GM12865 (cell line): ENCODE results near the gene PTPRN2.

Experiments
- DNase-seq: peaks from one replicate; pipeline ENCODE4 v3.0.0; 2010; ENCODE audit warnings: low read depth
- H3K4me3 ChIP-seq: 2 replicates; pipeline ENCODE4 v1.5.1; 2011; ENCODE audit warnings: mild to moderate bottlenecking, low read depth, low read length, control low read depth
- CTCF ChIP-seq: IDR thresholded peaks from 2 replicates; pipeline ENCODE4 v1.5.1; 2011; ENCODE audit warnings: low read length, control low read depth, low read depth, inconsistent platforms; ENCODE audit not compliant: insufficient read depth; ENCODE audit errors: missing control alignments

PTPRN2 gene

GRCh38 chr7:158369290-158369689, 218.3 kb downstream of the PTPRN2 start:
- no peak for DNase-seq
- no peak for TF ChIP-seq CTCF
- no peak overlapping the region for H3K4me3 ChIP-seq

GRCh38 chr7:158368449-158368848, 219.2 kb downstream of the PTPRN2 start:
- no peak overlapping the region for H3K4me3 ChIP-seq
- DNase-seq: no peak
- TF ChIP-seq CTCF: no peak

GRCh38 chr7:158367634-158367982, 220.0 kb downstream of the PTPRN2 start:
- no peak for TF ChIP-seq CTCF
- H3K4me3 ChIP-seq: no peak overlapping the region
- no peak for DNase-seq

- no peak for TF ChIP-seq CTCF
- no peak for DNase-seq
- no peak overlapping the region for H3K4me3 ChIP-seq
Observed at GRCh38 chr7:158366916-158367633, 220.5 kb downstream of the PTPRN2 start.

- no peak overlapping the region for H3K4me3 ChIP-seq
- DNase-seq: no peak
- TF ChIP-seq CTCF: no peak
Observed at GRCh38 chr7:158366346-158366745, 221.3 kb downstream of the PTPRN2 start.

- no peak for TF ChIP-seq CTCF
- no peak for DNase-seq
- H3K4me3 ChIP-seq: no peak overlapping the region
Observed at GRCh38 chr7:158365267-158365666, 222.4 kb downstream of the PTPRN2 start.

GRCh38 chr7:158364451-158364850, 223.2 kb downstream of the PTPRN2 start:
- no peak for TF ChIP-seq CTCF
- H3K4me3 ChIP-seq: no peak overlapping the region
- DNase-seq: no peak
